Thoracic aorta endothelial cell (primary cell): ENCODE results near the gene SLC26A1. TPM values are rescaled to one million over a fixed set of nuclear protein-coding genes. Genes with fewer than 3 reads are reported as not detected.

ENCODE experiments used
- total RNA-seq: library from RNA; depleted of rRNA; stranded (reverse); fragments of >200 nt; gene quantifications from 2 replicates; pipeline ENCODE4 v1.2.3, GENCODE V29; 2012

The SLC26A1 gene
- 0.13 TPM in 1 of 2 replicates, not detected in the other for total RNA-seq

GRCh38 chr4:993111-994029, at the start of gene SLC26A1:
Gene SLC26A1, minus strand, starts transcription at chr4:993404. Its CDS starts 1,701 bp downstream, at chr4:991703.

GRCh38 chr4:1011022-1011665, 17.9 kb upstream of the SLC26A1 start, which contains the start of gene FGFRL1:
Gene FGFRL1, plus strand, starts transcription at chr4:1011626. Its CDS starts 860 bp downstream, at chr4:1012486.

GRCh38 chr4:986879-987623, 6.2 kb downstream of the SLC26A1 start, which contains the start of gene IDUA:
Gene IDUA, plus strand, starts transcription at chr4:987044. Its CDS starts 41 bp downstream, at chr4:987085.

GRCh38 chr4:973431-974397, 19.5 kb downstream of the SLC26A1 start, which contains the start of gene DGKQ:
Gene DGKQ, minus strand, starts transcription at chr4:973569. Its CDS starts 87 bp downstream, at chr4:973482.

Other genes with a start within 250 kb of the SLC26A1 start
- 0.13 and 0.36 TPM in 2 replicates for gene CPLX1, start 167.3 kb downstream of the SLC26A1 start, total RNA-seq
- gene GAK, start 61.1 kb downstream of the SLC26A1 start, total RNA-seq: 52.4 and 74.2 TPM in 2 replicates
- 5.1 and 5.5 TPM in 2 replicates for gene TMEM175, start 60.9 kb downstream of the SLC26A1 start, total RNA-seq
- 12.6 and 14.8 TPM in 2 replicates for gene DGKQ, start 19.8 kb downstream of the SLC26A1 start, total RNA-seq
- gene IDUA, start 6.4 kb downstream of the SLC26A1 start, total RNA-seq: 9.5 and 10.1 TPM in 2 replicates
- gene FGFRL1, start 18.2 kb upstream of the SLC26A1 start, total RNA-seq: 14.0 and 16.1 TPM in 2 replicates
- gene RNF212, start 120.2 kb upstream of the SLC26A1 start, total RNA-seq: 0.36 and 2.3 TPM in 2 replicates
- gene SPON2, start 179.2 kb upstream of the SLC26A1 start, total RNA-seq: 0.40 and 0.57 TPM in 2 replicates